Urothelium cell line (cell line): ENCODE results near the gene GTF2IRD1.
"Not testable (repeated sequence)": the region's sequence is repeated elsewhere in the genome, so short reads cannot be mapped to it uniquely, and the experiment has no call there.

Experiments
- DNase-seq: peaks from one replicate; pipeline ENCODE4 v3.0.0; 2011; ENCODE audit warnings: low spot score, mixed read lengths
- FAIRE-seq: peaks from 2 replicates; lab custom pipeline; 2011; peaks lifted over from hg19 to GRCh38; lab: Jason Lieb, UNC

The GTF2IRD1 gene, protein sequence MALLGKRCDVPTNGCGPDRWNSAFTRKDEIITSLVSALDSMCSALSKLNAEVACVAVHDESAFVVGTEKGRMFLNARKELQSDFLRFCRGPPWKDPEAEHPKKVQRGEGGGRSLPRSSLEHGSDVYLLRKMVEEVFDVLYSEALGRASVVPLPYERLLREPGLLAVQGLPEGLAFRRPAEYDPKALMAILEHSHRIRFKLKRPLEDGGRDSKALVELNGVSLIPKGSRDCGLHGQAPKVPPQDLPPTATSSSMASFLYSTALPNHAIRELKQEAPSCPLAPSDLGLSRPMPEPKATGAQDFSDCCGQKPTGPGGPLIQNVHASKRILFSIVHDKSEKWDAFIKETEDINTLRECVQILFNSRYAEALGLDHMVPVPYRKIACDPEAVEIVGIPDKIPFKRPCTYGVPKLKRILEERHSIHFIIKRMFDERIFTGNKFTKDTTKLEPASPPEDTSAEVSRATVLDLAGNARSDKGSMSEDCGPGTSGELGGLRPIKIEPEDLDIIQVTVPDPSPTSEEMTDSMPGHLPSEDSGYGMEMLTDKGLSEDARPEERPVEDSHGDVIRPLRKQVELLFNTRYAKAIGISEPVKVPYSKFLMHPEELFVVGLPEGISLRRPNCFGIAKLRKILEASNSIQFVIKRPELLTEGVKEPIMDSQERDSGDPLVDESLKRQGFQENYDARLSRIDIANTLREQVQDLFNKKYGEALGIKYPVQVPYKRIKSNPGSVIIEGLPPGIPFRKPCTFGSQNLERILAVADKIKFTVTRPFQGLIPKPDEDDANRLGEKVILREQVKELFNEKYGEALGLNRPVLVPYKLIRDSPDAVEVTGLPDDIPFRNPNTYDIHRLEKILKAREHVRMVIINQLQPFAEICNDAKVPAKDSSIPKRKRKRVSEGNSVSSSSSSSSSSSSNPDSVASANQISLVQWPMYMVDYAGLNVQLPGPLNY

GRCh38 chr7:74453322-74454011 lies at the start of gene GTF2IRD1:
GTF2IRD1 (plus strand) TSS chr7:74453906; CDS start chr7:74508081, 54,175 bp downstream.
- DNase-seq (peak; percentile 85), FAIRE-seq (no peak)

- FAIRE-seq (no peak), DNase-seq (no peak)
Measured at GRCh38 chr7:74404388-74404700, 49.4 kb upstream of the GTF2IRD1 start.

DNA sequence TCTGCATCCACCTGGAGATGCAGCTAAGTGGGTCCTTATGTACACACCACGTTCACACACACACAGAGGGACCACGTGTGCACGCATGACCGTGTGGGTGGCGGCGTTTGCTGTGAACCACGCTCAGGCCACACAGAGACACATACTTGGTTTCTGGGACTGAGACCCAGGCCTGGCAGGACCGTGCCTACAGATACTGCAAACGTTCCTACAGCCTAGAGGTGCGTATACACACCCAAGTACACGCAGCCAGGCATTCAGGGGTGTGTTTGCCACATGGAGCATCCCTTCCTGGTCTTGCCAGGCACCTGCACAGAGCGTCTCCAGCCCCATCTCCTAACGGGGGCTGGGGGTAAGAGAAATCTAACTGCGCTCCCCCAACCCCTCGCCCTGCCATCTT lies 49.0 kb upstream of the GTF2IRD1 start:
- FAIRE-seq (no peak), DNase-seq (no peak)

DNA sequence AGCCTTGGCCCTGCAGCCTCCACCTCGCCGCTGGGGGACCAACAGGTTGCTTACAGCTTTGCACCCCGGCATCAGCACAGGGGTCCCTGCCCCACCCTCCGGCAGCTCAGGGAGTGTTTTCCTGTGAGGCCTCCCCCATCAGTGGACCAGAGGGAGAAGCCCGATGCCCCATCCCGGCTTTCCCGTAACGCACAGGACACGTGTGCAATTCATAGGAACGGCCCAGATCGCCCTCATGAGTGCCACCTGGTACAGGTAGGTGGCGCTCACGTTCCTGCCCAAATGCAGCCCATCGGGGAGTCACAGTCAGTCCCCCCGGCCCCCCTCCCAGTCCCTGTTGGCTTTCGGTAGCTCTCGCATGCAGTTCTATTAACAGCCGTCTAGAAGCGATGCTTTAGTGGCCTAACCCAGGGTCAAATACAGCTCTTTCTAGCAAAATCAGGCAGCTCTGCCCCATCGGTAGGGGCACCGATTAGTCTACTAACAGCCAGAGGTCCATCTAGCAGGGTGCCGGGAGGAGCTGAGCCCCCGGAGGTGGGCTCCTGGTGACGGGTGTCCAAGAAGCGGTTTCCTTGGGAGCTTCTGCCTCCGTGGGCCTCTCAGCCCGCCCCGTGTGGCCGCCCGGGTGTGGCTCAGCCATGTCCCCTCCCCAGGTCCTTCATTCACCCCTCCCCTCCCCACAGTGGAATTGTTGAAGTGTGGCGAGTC lies 48.4 kb upstream of the GTF2IRD1 start:
- FAIRE-seq = no peak

GRCh38 chr7:74405899-74406512 lies 47.7 kb upstream of the GTF2IRD1 start:
- no peak for FAIRE-seq
- DNase-seq = no peak

More for the DNA sequence above, 48.4 kb upstream of the GTF2IRD1 start:
- DNase-seq = no peak

- FAIRE-seq = no peak
Measured at GRCh38 chr7:74407958-74408357, 45.7 kb upstream of the GTF2IRD1 start.

GRCh38 chr7:74409571-74409970 lies 44.1 kb upstream of the GTF2IRD1 start:
- DNase-seq = no peak

More at GRCh38 chr7:74407958-74408357, 45.7 kb upstream of the GTF2IRD1 start:
- no peak for DNase-seq

DNA sequence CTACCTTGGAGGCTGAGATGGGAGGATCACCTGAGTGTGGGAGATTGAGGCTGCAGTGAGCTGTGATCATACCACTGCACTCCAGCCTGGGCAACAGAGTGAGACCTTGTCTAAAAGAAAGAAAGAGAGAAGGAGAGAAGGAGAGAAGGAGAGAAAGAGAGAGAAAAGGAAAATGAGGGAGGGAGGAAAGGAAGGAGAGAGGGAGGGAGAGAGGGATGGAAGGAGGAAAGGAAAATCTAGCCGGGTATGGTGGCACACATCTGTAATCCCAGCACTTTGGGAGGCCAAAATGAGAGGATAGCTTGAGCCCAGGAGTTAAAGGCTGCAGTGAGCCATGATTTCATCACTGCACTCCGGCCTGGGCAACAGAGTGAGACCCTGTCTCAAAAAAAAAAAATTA lies 42.9 kb upstream of the GTF2IRD1 start:
- FAIRE-seq = no peak
- DNase-seq = no peak

More at GRCh38 chr7:74409571-74409970, 44.1 kb upstream of the GTF2IRD1 start:
- FAIRE-seq = no peak

GRCh38 chr7:74411571-74411970 lies 42.1 kb upstream of the GTF2IRD1 start:
- not testable (repeated sequence) for FAIRE-seq, DNase-seq

DNA sequence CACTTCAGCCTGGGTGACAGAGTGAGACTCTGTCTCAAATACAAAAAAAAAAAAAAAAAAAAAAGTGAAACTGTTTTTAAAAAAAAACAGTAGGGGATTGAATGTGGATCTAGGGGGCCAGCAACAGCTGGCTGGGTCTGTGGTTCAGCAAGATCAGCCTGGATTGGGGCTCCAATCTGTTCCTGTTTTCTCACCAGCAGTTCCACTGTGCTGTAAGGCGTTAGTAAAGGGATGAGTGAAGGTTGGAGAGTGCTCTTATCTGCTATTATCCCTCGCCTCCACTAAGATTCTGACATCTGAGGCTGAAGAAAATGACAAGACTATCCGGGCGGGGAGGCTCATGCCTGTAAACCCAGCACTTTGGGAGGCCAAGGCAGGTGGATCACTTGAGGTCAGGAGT lies 41.6 kb upstream of the GTF2IRD1 start:
- FAIRE-seq = no peak

DNA sequence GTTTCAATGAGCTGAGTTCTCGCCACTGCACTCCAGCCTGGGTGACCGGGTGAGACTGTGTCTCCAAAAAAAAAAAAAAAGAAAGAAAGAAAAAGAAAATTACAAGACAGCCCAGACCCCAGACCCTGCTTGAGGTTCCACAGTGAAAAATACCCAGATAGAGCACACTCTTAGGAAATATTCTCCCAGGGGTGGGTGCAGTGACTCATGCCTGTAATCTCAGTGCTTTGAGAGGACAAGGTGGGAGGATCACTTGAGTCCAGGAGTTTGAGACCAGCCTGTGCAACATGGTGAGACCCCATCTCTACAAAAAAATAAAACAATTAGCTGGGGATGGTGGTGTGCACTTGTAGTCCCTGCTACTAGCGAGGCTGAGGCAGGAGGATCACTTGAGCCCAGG lies 41.1 kb upstream of the GTF2IRD1 start:
- no peak for FAIRE-seq
- DNase-seq = no peak

More for the DNA sequence above, 41.6 kb upstream of the GTF2IRD1 start:
- no peak for DNase-seq

- DNase-seq, FAIRE-seq: not testable (repeated sequence)
Measured at GRCh38 chr7:74414595-74415333, 38.9 kb upstream of the GTF2IRD1 start.

GRCh38 chr7:74417419-74417971 lies 36.2 kb upstream of the GTF2IRD1 start:
- no peak for FAIRE-seq
- peak; percentile 86 for DNase-seq

GRCh38 chr7:74418076-74418475 lies 35.6 kb upstream of the GTF2IRD1 start:
- no peak for FAIRE-seq
- no peak for DNase-seq

GRCh38 chr7:74418538-74418937 lies 35.2 kb upstream of the GTF2IRD1 start:
- no peak for DNase-seq

GRCh38 chr7:74419232-74419631 lies 34.5 kb upstream of the GTF2IRD1 start:
- not testable (repeated sequence) for FAIRE-seq, DNase-seq

More at GRCh38 chr7:74418538-74418937, 35.2 kb upstream of the GTF2IRD1 start:
- FAIRE-seq = peak; percentile 72

- FAIRE-seq = no peak
Measured at GRCh38 chr7:74420006-74420405, 33.7 kb upstream of the GTF2IRD1 start.

GRCh38 chr7:74424291-74424880 lies 29.3 kb upstream of the GTF2IRD1 start:
- no peak for FAIRE-seq
- no peak for DNase-seq

More at GRCh38 chr7:74420006-74420405, 33.7 kb upstream of the GTF2IRD1 start:
- DNase-seq = no peak
